ENCODE data around the gene SLC6A17. TPM values are rescaled to one million over a fixed set of nuclear protein-coding genes. Genes with fewer than 3 reads are reported as not detected.

Gene SLC6A17
- total RNA-seq, 2 donors from 2014 or later, result 0.41 to 2.2 TPM

DNA sequence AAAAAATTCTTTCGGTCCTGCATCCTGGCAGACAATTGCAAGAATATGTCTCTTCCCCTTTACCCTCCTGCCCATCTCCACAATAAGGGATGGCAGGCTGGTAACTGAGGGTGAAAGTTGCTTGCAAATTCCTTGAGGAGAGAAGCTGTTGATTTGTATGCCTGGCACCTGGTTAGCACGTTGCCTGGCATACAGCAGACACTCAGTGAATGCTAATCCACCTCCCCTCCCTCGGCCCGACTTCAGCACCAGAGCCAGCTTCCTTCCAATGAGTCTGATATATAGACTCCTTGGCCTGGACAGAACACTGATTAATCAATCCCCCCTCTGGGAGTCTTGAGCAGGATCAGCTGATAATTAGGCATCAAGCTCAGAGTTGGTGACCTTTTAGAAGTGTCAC lies 99.0 kb downstream of the SLC6A17 start:
- no peaks in the 10 kb centered on the region for H3K27me3 ChIP-seq (replicated peaks; ENCODE audit: insufficient read depth)
- no peak for DNase-seq (ENCODE audit: low spot score)
- H3K36me3 ChIP-seq, result no peaks in the 10 kb centered on the region
- intact Hi-C loops (cut with DNase I), result no loop called here
- TF ChIP-seq CTCF (IDR thresholded peaks at IDR 0.05) (no peak), POLR2AphosphoS5 (IDR thresholded peaks at IDR 0.05) (no peak), POLR2A (IDR thresholded peaks at IDR 0.05) (no peak)
- no peaks in the 10 kb centered on the region for H3K4me1 ChIP-seq (replicated peaks)
- H3K27ac ChIP-seq, result no peak overlapping the region
- H3K4me3 ChIP-seq, result no peak overlapping the region
- H3K9me3 ChIP-seq, result no peaks in the 10 kb centered on the region
- WGBS, result 81% methylated on average over 4 of the region's 4 CpGs

GRCh38 chr1:110250008-110250407 lies 99.7 kb downstream of the SLC6A17 start:
- no peak for TF ChIP-seq POLR2AphosphoS5 (IDR thresholded peaks at IDR 0.05)
- no peak for TF ChIP-seq POLR2A (IDR thresholded peaks at IDR 0.05)
- TF ChIP-seq CTCF (IDR thresholded peaks at IDR 0.05), result no peak
- H3K4me1 ChIP-seq (replicated peaks), result no peaks in the 10 kb centered on the region
- no peaks in the 10 kb centered on the region for H3K27me3 ChIP-seq (replicated peaks; ENCODE audit: insufficient read depth)
- WGBS, result 75% methylated on average over 4 of the region's 4 CpGs
- intact Hi-C loops (cut with DNase I), result no loop called here
- DNase-seq (ENCODE audit: low spot score), result no peak
- H3K36me3 ChIP-seq, result no peaks in the 10 kb centered on the region
- H3K9me3 ChIP-seq, result no peaks in the 10 kb centered on the region
- no peak overlapping the region for H3K4me3 ChIP-seq
- no peak overlapping the region for H3K27ac ChIP-seq

- Histone ChIP-seq H3K9me3 (no peaks in the 10 kb centered on the region), H3K36me3 (no peaks in the 10 kb centered on the region), H3K4me1 (replicated peaks) (no peaks in the 10 kb centered on the region), H3K4me3 (no peak overlapping the region), H3K27me3 (replicated peaks; ENCODE audit: insufficient read depth) (no peaks in the 10 kb centered on the region), H3K27ac (no peak overlapping the region)
- TF ChIP-seq CTCF (IDR thresholded peaks at IDR 0.05) (no peak), POLR2AphosphoS5 (IDR thresholded peaks at IDR 0.05) (no peak)
- intact Hi-C loops (cut with DNase I), result no loop called here
- DNase-seq (ENCODE audit: low spot score), result no peak
- WGBS, result 82% methylated on average over 2 of the region's 2 CpGs
Observed at GRCh38 chr1:110250749-110251148, 100.5 kb downstream of the SLC6A17 start.

Other genes starting within 250 kb of the SLC6A17 start
- gene CSF1, start 239.6 kb upstream of the SLC6A17 start, total RNA-seq, result 10 to 100 TPM; 18.4 to 31.5 TPM
- 10 to 100 TPM; 47.5 to 51.5 TPM for gene AHCYL1, start 165.7 kb upstream of the SLC6A17 start, total RNA-seq
- gene STRIP1, start 115.9 kb upstream of the SLC6A17 start, total RNA-seq, result 10 to 100 TPM; 36.8 to 73.2 TPM
- under 1 TPM in 1 of 2 donors, not detected in 1; 0.74 TPM for gene ALX3, start 79.8 kb upstream of the SLC6A17 start, total RNA-seq
- gene UBL4B, start 38.1 kb upstream of the SLC6A17 start, total RNA-seq, result 1 to 10 TPM in 1 of 2 donors, not detected in 1; 8.4 TPM
- 10 to 100 TPM in 1 of 2 donors, 1 to 10 TPM in 1; 4.7 to 23.9 TPM for gene KCNC4, start 59.8 kb downstream of the SLC6A17 start, total RNA-seq
- 10 to 100 TPM; 18.7 to 42.6 TPM for gene RBM15, start 188.9 kb downstream of the SLC6A17 start, total RNA-seq
- 1 to 10 TPM; 1.7 to 9.0 TPM for gene SLC16A4, start 240.5 kb downstream of the SLC6A17 start, total RNA-seq

Measured in prostate gland (tissue), 2 donors.